ENCODE measurements around the gene EAPP. TPM values are rescaled to one million over a fixed set of nuclear protein-coding genes. Genes with fewer than 3 reads are reported as not detected.
A peak's percentile ranks its signal among the peaks of the same experiment; 100 is the strongest.

Gene EAPP
- total and polyA plus RNA-seq, 2 of the 13 experiments (the other 11 are each of a cell fraction or from before 2014, with no cell fraction given) = 68.7 to 110 TPM

DNA sequence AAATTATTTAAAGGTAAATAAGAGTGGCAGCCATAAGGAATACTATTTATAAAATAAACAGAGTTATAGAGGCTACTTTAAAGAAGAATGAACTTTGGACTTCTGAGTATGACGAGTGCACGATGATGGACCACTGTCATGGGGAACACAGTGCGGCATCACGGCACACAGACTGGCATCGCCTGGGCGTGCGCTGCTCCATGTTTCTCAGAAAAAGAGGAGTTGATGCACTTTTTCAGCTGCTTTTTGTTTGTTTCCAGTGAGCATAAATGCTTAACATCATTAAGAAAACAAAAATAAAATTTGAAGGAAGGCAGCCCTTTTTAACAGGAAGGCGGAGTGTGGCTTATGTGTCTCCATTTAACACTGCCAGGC lies 23.3 kb upstream of the EAPP start (continued):
- TF ChIP-seq, protein P1, sequence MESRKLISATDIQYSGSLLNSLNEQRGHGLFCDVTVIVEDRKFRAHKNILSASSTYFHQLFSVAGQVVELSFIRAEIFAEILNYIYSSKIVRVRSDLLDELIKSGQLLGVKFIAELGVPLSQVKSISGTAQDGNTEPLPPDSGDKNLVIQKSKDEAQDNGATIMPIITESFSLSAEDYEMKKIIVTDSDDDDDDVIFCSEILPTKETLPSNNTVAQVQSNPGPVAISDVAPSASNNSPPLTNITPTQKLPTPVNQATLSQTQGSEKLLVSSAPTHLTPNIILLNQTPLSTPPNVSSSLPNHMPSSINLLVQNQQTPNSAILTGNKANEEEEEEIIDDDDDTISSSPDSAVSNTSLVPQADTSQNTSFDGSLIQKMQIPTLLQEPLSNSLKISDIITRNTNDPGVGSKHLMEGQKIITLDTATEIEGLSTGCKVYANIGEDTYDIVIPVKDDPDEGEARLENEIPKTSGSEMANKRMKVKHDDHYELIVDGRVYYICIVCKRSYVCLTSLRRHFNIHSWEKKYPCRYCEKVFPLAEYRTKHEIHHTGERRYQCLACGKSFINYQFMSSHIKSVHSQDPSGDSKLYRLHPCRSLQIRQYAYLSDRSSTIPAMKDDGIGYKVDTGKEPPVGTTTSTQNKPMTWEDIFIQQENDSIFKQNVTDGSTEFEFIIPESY (CRISPR knock-in tag; IDR thresholded peaks at IDR 0.05) = peak; percentile 65; the same call in 1 of the 2 replicates
- TF ChIP-seq, protein P2, sequence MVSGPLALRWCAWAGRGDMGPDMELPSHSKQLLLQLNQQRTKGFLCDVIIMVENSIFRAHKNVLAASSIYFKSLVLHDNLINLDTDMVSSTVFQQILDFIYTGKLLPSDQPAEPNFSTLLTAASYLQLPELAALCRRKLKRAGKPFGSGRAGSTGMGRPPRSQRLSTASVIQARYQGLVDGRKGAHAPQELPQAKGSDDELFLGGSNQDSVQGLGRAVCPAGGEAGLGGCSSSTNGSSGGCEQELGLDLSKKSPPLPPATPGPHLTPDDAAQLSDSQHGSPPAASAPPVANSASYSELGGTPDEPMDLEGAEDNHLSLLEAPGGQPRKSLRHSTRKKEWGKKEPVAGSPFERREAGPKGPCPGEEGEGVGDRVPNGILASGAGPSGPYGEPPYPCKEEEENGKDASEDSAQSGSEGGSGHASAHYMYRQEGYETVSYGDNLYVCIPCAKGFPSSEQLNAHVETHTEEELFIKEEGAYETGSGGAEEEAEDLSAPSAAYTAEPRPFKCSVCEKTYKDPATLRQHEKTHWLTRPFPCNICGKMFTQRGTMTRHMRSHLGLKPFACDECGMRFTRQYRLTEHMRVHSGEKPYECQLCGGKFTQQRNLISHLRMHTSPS (CRISPR knock-in tag; IDR thresholded peaks at IDR 0.05; ENCODE audit: low read depth) = 0 out of 2 replicates have a peak, but pooled peaks have one; percentile 20
- no peak for TF ChIP-seq SP2 (CRISPR knock-in tag; IDR thresholded peaks at IDR 0.05)
- TF ChIP-seq MED1 (CRISPR knock-in tag; IDR thresholded peaks at IDR 0.05) = no peak
- TF ChIP-seq ZNF318 (CRISPR knock-in tag; IDR thresholded peaks at IDR 0.05) = 0 out of 2 replicates have a peak, but pooled peaks have one; percentile 30
- no peak for TF ChIP-seq GATA4 (IDR thresholded peaks at IDR 0.05; ENCODE audit: borderline replicate concordance, low read depth)
- TF ChIP-seq NAIF1 (CRISPR knock-in tag; IDR thresholded peaks at IDR 0.05; ENCODE audit: borderline replicate concordance) = no peak
- no peak for TF ChIP-seq ZSCAN20 (CRISPR knock-in tag; IDR thresholded peaks at IDR 0.05; ENCODE audit: borderline replicate concordance)
- no peak for TF ChIP-seq ZBTB49 (CRISPR knock-in tag; IDR thresholded peaks at IDR 0.05; ENCODE audit: borderline replicate concordance)
- no peak for TF ChIP-seq ZNF441 (CRISPR knock-in tag; IDR thresholded peaks at IDR 0.05; ENCODE audit: borderline replicate concordance)
- no peak for TF ChIP-seq ZNF484 (CRISPR knock-in tag; IDR thresholded peaks at IDR 0.05; ENCODE audit: borderline replicate concordance, low read depth)
- no peak for TF ChIP-seq KDM1A (CRISPR knock-in tag; IDR thresholded peaks at IDR 0.05)
- no peak for TF ChIP-seq SP4 (CRISPR knock-in tag; IDR thresholded peaks at IDR 0.05)
- no peak for TF ChIP-seq ARID2 (CRISPR knock-in tag; IDR thresholded peaks at IDR 0.05; ENCODE audit: borderline replicate concordance)
- TF ChIP-seq PHF8 (CRISPR knock-in tag; IDR thresholded peaks at IDR 0.05) = no peak
- no peak for TF ChIP-seq ZNF207 (IDR thresholded peaks at IDR 0.05; ENCODE audit: borderline replicate concordance)
